AG20443 (cell line): Measurements from ENCODE around the gene CXADR.
"Not testable (repeated sequence)": the region's sequence is repeated elsewhere in the genome, so short reads cannot be mapped to it uniquely, and the experiment has no call there.

Source experiments
- DNase-seq: peaks from one replicate; pipeline ENCODE4 v3.0.0; 2012; ENCODE audit warnings: low spot score, mixed read lengths

Gene CXADR

GRCh38 chr21:17502985-17503384 is 9.9 kb upstream of the CXADR start:
- DNase-seq: not testable (repeated sequence)

- DNase-seq: no peak
These were observed 5.9 kb upstream of the CXADR start for GRCh38 chr21:17506951-17507350.

- DNase-seq: no peak
These were observed 5.3 kb upstream of the CXADR start for GRCh38 chr21:17507591-17507990.

GRCh38 chr21:17513214-17514123 is 626 bp downstream of the CXADR start:
- DNase-seq: no peak

GRCh38 chr21:17514124-17514845 is 1.4 kb downstream of the CXADR start:
- no peak for DNase-seq

- not testable (repeated sequence) for DNase-seq
These were observed 4.2 kb downstream of the CXADR start for GRCh38 chr21:17517008-17517407.

GRCh38 chr21:17519208-17519738 is 6.4 kb downstream of the CXADR start:
- no peak for DNase-seq

GRCh38 chr21:17519965-17520609 is 7.2 kb downstream of the CXADR start:
- no peak for DNase-seq

GRCh38 chr21:17523007-17523451 is 10.2 kb downstream of the CXADR start:
- no peak for DNase-seq

GRCh38 chr21:17523979-17524494 is 11.2 kb downstream of the CXADR start:
- not testable (repeated sequence) for DNase-seq

- DNase-seq: no peak
These were observed 11.8 kb downstream of the CXADR start for GRCh38 chr21:17524635-17525034.

GRCh38 chr21:17526776-17527175 is 13.9 kb downstream of the CXADR start:
- no peak for DNase-seq

- no peak for DNase-seq
These were observed 14.4 kb downstream of the CXADR start for GRCh38 chr21:17527240-17527639.

GRCh38 chr21:17527711-17528110 is 14.9 kb downstream of the CXADR start:
- no peak for DNase-seq

GRCh38 chr21:17529648-17530047 is 16.8 kb downstream of the CXADR start:
- DNase-seq: no peak

GRCh38 chr21:17532292-17532691 is 19.4 kb downstream of the CXADR start:
- no peak for DNase-seq

- DNase-seq: no peak
These were observed 23.5 kb downstream of the CXADR start for GRCh38 chr21:17536381-17536780.

- DNase-seq: no peak
These were observed 24.5 kb downstream of the CXADR start for GRCh38 chr21:17537299-17537698.

- DNase-seq: no peak
These were observed 25.7 kb downstream of the CXADR start for GRCh38 chr21:17538576-17538975.

GRCh38 chr21:17539323-17539722 is 26.5 kb downstream of the CXADR start:
- DNase-seq: no peak

- DNase-seq: no peak
These were observed 27.0 kb downstream of the CXADR start for GRCh38 chr21:17539743-17540341.

- no peak for DNase-seq
These were observed 27.7 kb downstream of the CXADR start for GRCh38 chr21:17540530-17540929.
